A549 (cell line): ENCODE results near the gene NDUFAF4. TPM values are rescaled to one million over a fixed set of nuclear protein-coding genes. Genes with fewer than 3 reads are reported as not detected.

ENCODE experiments used
- ATAC-seq, 2 experiments: fragments of 200-7000 bp in 1 of 2; fragments of >200 bp in 1 of 2; cut with Nextera tagmentation in 1 of 2; cut with Tn5 transposase in 1 of 2; 3 replicates each; pipeline versions ENCODE4 v1.8.0 to v1.9.1; 2018 to 2020; ENCODE audit warnings: mild to moderate bottlenecking in 1 of 2, moderate library complexity in 1 of 2
- CTCF ChIA-PET: fragments of 300-600 bp; sonication (Branson Sonifier 250); formaldehyde crosslinking; extraction: SDS; loops from one replicate; lab custom pipeline; 2021; ENCODE audit warnings: antibody characterized with exemption, inconsistent platforms; lab: Yijun Ruan, JAX
- POLR2A ChIA-PET: fragments of 350-600 bp; formaldehyde crosslinking; extraction: SDS; loops from one replicate; lab custom pipeline; 2021; ENCODE audit warnings: antibody characterized with exemption, inconsistent platforms; lab: Yijun Ruan, JAX
- DNase-seq, 2 experiments: peaks; one replicate each; pipeline versions ENCODE4 v3.0.0 to v3.0.0-alpha.2; 2011 to 2016; ENCODE audit warnings: low read depth in 1 of 2, low spot score in 1 of 2
- FAIRE-seq: peaks from 2 replicates; lab custom pipeline; 2011; peaks lifted over from hg19 to GRCh38; lab: Jason Lieb, UNC
- H3K27ac ChIP-seq, 2 experiments: fragments of >200 bp; sonication (Bioruptor Twin); formaldehyde crosslinking; 3 replicates each; pipeline ENCODE4 v1.5.1; 2016 to 2017
- H3K4me1 ChIP-seq: fragments of >200 bp; sonication (Bioruptor Twin); formaldehyde crosslinking; 3 replicates; pipeline ENCODE4 v1.6.1; 2016
- H3K4me2 ChIP-seq: fragments of >200 bp; sonication (Bioruptor Twin); formaldehyde crosslinking; 3 replicates; pipeline ENCODE4 v1.6.1; 2016
- H3K4me3 ChIP-seq: fragments of >200 bp; sonication (Bioruptor Twin); formaldehyde crosslinking; 3 replicates; pipeline ENCODE4 v1.5.1; 2016
- H3K9me3 ChIP-seq: fragments of >200 bp; sonication (Bioruptor Twin); formaldehyde crosslinking; 3 replicates; pipeline ENCODE4 v1.6.1; 2016
- BHLHE40 ChIP-seq: IDR thresholded peaks from 2 replicates; pipeline ENCODE4 v1.6.1; 2012; ENCODE audit warnings: low read depth, low read length, inconsistent platforms
- CBX2 ChIP-seq: fragments of 200-600 bp; sonication (generic); IDR thresholded peaks from 2 replicates; pipeline ENCODE4 v1.6.1; 2016; ENCODE audit warnings: low read depth, mild to moderate bottlenecking, borderline replicate concordance
- CHD4 ChIP-seq: fragments of 200-600 bp; sonication (generic); IDR thresholded peaks from 2 replicates; pipeline ENCODE4 v1.6.1; 2016; ENCODE audit warnings: antibody characterized with exemption, mild to moderate bottlenecking, borderline replicate concordance
- EP300 ChIP-seq, 2 experiments: fragments of >200 bp; sonication (Bioruptor Twin); formaldehyde crosslinking; IDR thresholded peaks; 2 replicates in 1 of 2; 3 replicates in 1 of 2; pipeline ENCODE4 v1.6.1; 2016 to 2017
- FOXS1 ChIP-seq: fragments of 250-450 bp; sonication (Bioruptor Pico); IDR thresholded peaks from 2 replicates; pipeline ENCODE4 v1.5.0; 2020; ENCODE audit warnings: mild to moderate bottlenecking, moderate library complexity
- HDAC2 ChIP-seq: fragments of 200-600 bp; sonication (generic); IDR thresholded peaks from 2 replicates; pipeline ENCODE4 v1.6.1; 2016
- HEYL ChIP-seq: fragments of 250-450 bp; sonication (Bioruptor Pico); IDR thresholded peaks from 2 replicates; pipeline ENCODE4 v1.8.0; 2021; ENCODE audit warnings: mild to moderate bottlenecking, moderate library complexity
- HOXA7 ChIP-seq: fragments of 250-450 bp; sonication (Bioruptor Pico); IDR thresholded peaks from 2 replicates; pipeline ENCODE4 v1.5.0; 2020; ENCODE audit warnings: mild to moderate bottlenecking, moderate library complexity
- HOXB13 ChIP-seq: fragments of 250-450 bp; sonication (Bioruptor Pico); IDR thresholded peaks from 2 replicates; pipeline ENCODE4 v1.5.0; 2020; ENCODE audit warnings: low read depth, mild to moderate bottlenecking, moderate library complexity
- MAFK ChIP-seq: fragments of 450-650 bp; IDR thresholded peaks from 2 replicates; pipeline ENCODE4 v1.6.1; 2014; ENCODE audit not compliant: partially characterized antibody
- MAZ ChIP-seq: fragments of 150-350 bp; IDR thresholded peaks from 2 replicates; pipeline ENCODE4 v1.6.1; 2014; ENCODE audit warnings: antibody characterized with exemption, low read depth, low read length, borderline replicate concordance
- NFE2L2 ChIP-seq: fragments of 150-350 bp; conservative IDR thresholded peaks from 2 replicates; pipeline ENCODE4 v1.6.1; 2014; ENCODE audit warnings: low read length
- NR3C1 ChIP-seq: fragments of >200 bp; sonication (Bioruptor Twin); formaldehyde crosslinking; IDR thresholded peaks from 3 replicates; pipeline ENCODE4 v1.6.1; 2017
- POLR2A ChIP-seq: IDR thresholded peaks from 2 replicates; pipeline ENCODE4 v1.6.1; 2012; ENCODE audit warnings: mild to moderate bottlenecking, low read length
- POLR2AphosphoS2 ChIP-seq: conservative IDR thresholded peaks from 2 replicates; pipeline ENCODE4 v1.6.1; 2012; ENCODE audit warnings: low read length, improper control_type of control experiment, inconsistent platforms
- RAD21 ChIP-seq, 2 experiments: fragments of >200 bp in 1 of 2; sonication (Bioruptor Twin) in 1 of 2; formaldehyde crosslinking in 1 of 2; IDR thresholded peaks in 1 of 2; conservative IDR thresholded peaks in 1 of 2; 2 replicates in 1 of 2; 3 replicates in 1 of 2; pipeline ENCODE4 v1.6.1; 2012 to 2018; ENCODE audit warnings: inconsistent platforms in 1 of 2
- RARB ChIP-seq: fragments of 250-450 bp; sonication (Bioruptor Pico); IDR thresholded peaks from 2 replicates; pipeline ENCODE4 v1.8.0; 2021; ENCODE audit warnings: mild to moderate bottlenecking, moderate library complexity
- RFX5 ChIP-seq: fragments of 450-650 bp; IDR thresholded peaks from 2 replicates; pipeline ENCODE4 v1.7.1; 2014; ENCODE audit warnings: antibody characterized with exemption, mild to moderate bottlenecking, moderate library complexity
- RNF2 ChIP-seq: fragments of 200-600 bp; sonication (generic); IDR thresholded peaks from 2 replicates; pipeline ENCODE4 v1.6.1; 2016; ENCODE audit warnings: low read depth, mild to moderate bottlenecking, antibody characterized with exemption, moderate library complexity, borderline replicate concordance
- SREBF2 ChIP-seq: fragments of 450-650 bp; IDR thresholded peaks from 2 replicates; pipeline ENCODE4 v1.6.1; 2014; ENCODE audit warnings: mild to moderate bottlenecking, moderate library complexity
- ZFP36 ChIP-seq: fragments of 450-650 bp; IDR thresholded peaks from 2 replicates; pipeline ENCODE4 v1.6.1; 2014; ENCODE audit warnings: borderline replicate concordance; ENCODE audit not compliant: partially characterized antibody
- ZNF302 ChIP-seq: fragments of 250-450 bp; sonication (Bioruptor Pico); IDR thresholded peaks from 2 replicates; pipeline ENCODE4 v1.9.0; 2021; ENCODE audit warnings: inconsistent platforms, mild to moderate bottlenecking, moderate library complexity
- WGBS: methylation state at CpG from one replicate; pipeline ENCODE4 v1.1.6; 2017; ENCODE audit errors: missing lambda C conversion rate; 5-methylcytosine and 5-hydroxymethylcytosine counted together
- polyA plus RNA-seq, 4 experiments: library from polyadenylated mRNA; depleted of rRNA in 3 of 4; stranded (reverse); fragments of >200 nt; fragmentation: RNase III in 1 of 4; extraction: RNeasy Plus Mini Kit Qiagen cat#74134 plus additional on column Dnase treatment in 1 of 4; gene quantifications; 2 replicates in 3 of 4; 3 replicates in 1 of 4; pipeline ENCODE4 v1.2.3, GENCODE V29; 2011 to 2017
- TF ChIP-seq, protein P1 (sequence below): fragments of >200 bp; sonication (Bioruptor Twin); formaldehyde crosslinking; IDR thresholded peaks from 3 replicates; pipeline ENCODE4 v1.6.1; 2016
- TF ChIP-seq, protein P2 (sequence below): fragments of 150-350 bp; IDR thresholded peaks from 2 replicates; pipeline ENCODE4 v1.6.1; 2014; ENCODE audit warnings: low read depth, mild to moderate bottlenecking, low read length
- TF ChIP-seq, protein P3 (sequence below): fragments of 250-450 bp; sonication (Bioruptor Pico); IDR thresholded peaks from 2 replicates; pipeline ENCODE4 v1.5.0; 2020; ENCODE audit warnings: low read depth, mild to moderate bottlenecking, moderate library complexity
- TF ChIP-seq, protein P4 (sequence below): IDR thresholded peaks from 2 replicates; pipeline ENCODE4 v1.6.1; 2012

The NDUFAF4 gene
- polyA plus RNA-seq, 2 of the 4 experiments (the other 2 are of a cell fraction): 37.9 to 58.7 TPM

DNA sequence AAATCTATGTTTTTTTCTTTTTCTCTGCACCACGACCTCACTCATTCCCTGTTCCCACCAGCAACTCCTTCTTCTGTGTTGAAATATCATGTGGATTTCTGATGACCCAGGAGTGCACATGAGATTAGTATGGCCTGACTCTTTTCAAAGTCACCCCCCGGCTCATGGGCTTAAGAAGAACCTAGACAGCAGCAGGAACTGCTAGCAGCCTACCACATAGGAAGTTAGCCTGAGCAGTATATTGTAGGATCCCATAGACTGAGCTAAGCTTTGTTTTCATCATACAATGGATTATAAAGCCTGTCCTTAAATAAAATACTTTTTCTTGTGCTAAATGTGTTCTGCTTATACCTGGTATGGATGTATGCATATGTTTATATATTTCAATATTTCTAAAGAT lies 33.5 kb upstream of the NDUFAF4 start:
- FAIRE-seq (no peak), ATAC-seq (no peak), DNase-seq (no peak)
- Histone ChIP-seq H3K4me3 (no peak overlapping the region), H3K4me2 (no peak overlapping the region), H3K4me1 (no peaks in the 10 kb centered on the region), H3K27ac (no peak overlapping the region), H3K9me3 (no peaks in the 10 kb centered on the region)
- 3% methylated on average over 2 of the region's 2 CpGs for WGBS
- ChIA-PET POLR2A (no interaction called here), CTCF (no interaction called here)
- no peak for TF ChIP-seq HEYL
- no peak for TF ChIP-seq CBX2
- no peak for TF ChIP-seq RNF2
- TF ChIP-seq MAFK: no peak
- no peak for TF ChIP-seq POLR2AphosphoS2
- TF ChIP-seq CHD4: no peak
- no peak for TF ChIP-seq HOXB13 (CRISPR knock-in tag)
- TF ChIP-seq, protein P1, sequence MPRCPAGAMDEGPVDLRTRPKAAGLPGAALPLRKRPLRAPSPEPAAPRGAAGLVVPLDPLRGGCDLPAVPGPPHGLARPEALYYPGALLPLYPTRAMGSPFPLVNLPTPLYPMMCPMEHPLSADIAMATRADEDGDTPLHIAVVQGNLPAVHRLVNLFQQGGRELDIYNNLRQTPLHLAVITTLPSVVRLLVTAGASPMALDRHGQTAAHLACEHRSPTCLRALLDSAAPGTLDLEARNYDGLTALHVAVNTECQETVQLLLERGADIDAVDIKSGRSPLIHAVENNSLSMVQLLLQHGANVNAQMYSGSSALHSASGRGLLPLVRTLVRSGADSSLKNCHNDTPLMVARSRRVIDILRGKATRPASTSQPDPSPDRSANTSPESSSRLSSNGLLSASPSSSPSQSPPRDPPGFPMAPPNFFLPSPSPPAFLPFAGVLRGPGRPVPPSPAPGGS: no peak
- TF ChIP-seq, protein P2, sequence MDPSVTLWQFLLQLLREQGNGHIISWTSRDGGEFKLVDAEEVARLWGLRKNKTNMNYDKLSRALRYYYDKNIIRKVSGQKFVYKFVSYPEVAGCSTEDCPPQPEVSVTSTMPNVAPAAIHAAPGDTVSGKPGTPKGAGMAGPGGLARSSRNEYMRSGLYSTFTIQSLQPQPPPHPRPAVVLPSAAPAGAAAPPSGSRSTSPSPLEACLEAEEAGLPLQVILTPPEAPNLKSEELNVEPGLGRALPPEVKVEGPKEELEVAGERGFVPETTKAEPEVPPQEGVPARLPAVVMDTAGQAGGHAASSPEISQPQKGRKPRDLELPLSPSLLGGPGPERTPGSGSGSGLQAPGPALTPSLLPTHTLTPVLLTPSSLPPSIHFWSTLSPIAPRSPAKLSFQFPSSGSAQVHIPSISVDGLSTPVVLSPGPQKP: no peak
- TF ChIP-seq, protein P3, sequence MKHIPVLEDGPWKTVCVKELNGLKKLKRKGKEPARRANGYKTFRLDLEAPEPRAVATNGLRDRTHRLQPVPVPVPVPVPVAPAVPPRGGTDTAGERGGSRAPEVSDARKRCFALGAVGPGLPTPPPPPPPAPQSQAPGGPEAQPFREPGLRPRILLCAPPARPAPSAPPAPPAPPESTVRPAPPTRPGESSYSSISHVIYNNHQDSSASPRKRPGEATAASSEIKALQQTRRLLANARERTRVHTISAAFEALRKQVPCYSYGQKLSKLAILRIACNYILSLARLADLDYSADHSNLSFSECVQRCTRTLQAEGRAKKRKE (CRISPR knock-in tag): no peak
- TF ChIP-seq FOXS1 (CRISPR knock-in tag): no peak
- no peak for TF ChIP-seq HOXA7 (CRISPR knock-in tag)

DNA sequence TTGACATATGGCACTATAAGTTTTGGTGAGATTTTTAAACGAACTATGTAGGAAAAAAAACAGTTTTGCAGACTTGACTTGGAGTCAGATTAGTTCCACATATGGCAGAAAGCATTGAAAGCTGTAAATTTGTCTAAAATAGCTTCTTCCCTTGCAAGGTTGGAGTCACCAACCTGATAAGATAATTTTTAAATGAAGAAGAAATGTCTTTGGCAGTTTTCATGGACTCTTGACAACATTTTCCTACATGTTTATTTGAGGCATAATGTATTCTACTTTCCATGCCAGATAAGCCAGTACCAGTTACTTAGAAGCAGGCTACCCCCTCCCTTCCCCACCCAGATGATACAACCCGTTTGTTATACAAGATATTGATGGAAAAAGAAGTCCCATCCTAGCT lies 32.0 kb upstream of the NDUFAF4 start:
- ATAC-seq (no peak), DNase-seq (no peak), FAIRE-seq (no peak)
- Histone ChIP-seq H3K4me1 (no peaks in the 10 kb centered on the region), H3K4me2 (no peak overlapping the region), H3K4me3 (no peak overlapping the region), H3K27ac (no peak overlapping the region), H3K9me3 (no peaks in the 10 kb centered on the region)
- ChIA-PET CTCF (no interaction called here), POLR2A (no interaction called here)
- WGBS: 0% methylated on average over 2 of the region's 2 CpGs
- TF ChIP-seq BHLHE40 (no peak), POLR2A (no peak), SREBF2 (no peak), CBX2 (no peak), ZNF302 (CRISPR knock-in tag) (no peak), RARB (CRISPR knock-in tag) (no peak)
- TF ChIP-seq, protein P1: no peak

DNA sequence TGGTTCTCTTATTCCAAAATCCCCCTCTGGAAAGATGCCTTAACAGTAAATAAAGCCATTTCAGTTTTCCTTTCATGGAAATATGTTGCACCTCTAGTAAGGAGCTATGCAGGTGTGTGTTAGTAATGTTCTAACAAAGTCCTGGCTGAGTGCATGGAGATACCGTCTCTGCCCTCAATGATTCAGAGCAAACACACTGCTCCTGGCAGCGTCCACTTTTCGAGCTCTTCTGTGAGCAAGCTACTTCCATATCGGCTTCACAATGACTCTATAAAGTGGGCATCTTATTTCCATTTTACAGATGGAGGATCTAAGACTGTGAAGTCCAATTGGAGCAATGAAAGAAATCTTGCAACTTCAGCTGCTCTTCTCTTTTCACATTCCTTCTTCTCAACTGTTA lies 30.0 kb upstream of the NDUFAF4 start:
- no peak for ATAC-seq
- no peak for DNase-seq
- ChIA-PET CTCF (no interaction called here), POLR2A (no interaction called here)
- Histone ChIP-seq H3K27ac (no peak overlapping the region), H3K9me3 (no peaks in the 10 kb centered on the region), H3K4me2 (no peak overlapping the region), H3K4me3 (no peak overlapping the region), H3K4me1 (no peaks in the 10 kb centered on the region)
- no peak for TF ChIP-seq POLR2AphosphoS2
- TF ChIP-seq, protein P4, sequence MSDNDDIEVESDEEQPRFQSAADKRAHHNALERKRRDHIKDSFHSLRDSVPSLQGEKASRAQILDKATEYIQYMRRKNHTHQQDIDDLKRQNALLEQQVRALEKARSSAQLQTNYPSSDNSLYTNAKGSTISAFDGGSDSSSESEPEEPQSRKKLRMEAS: no peak
- no peak for TF ChIP-seq RARB (CRISPR knock-in tag)
- TF ChIP-seq HDAC2: no peak
- no peak for TF ChIP-seq EP300 (IDR thresholded peaks at IDR 0.05)
- TF ChIP-seq MAZ: no peak
- TF ChIP-seq BHLHE40: no peak
- TF ChIP-seq NFE2L2: no peak
- TF ChIP-seq NR3C1: no peak
- no peak for TF ChIP-seq ZFP36
- no peak for TF ChIP-seq RFX5
- TF ChIP-seq RAD21 (conservative IDR thresholded peaks at IDR 0.05 in 1 of 2, IDR thresholded peaks at IDR 0.05 in 1 of 2): no peak
- WGBS: 5% methylated on average over 4 of the region's 4 CpGs
- FAIRE-seq: no peak
